Measurements from ENCODE around the gene TRPC3. TPM values are rescaled to one million over a fixed set of nuclear protein-coding genes. Genes with fewer than 3 reads are reported as not detected.

TRPC3 gene
- total and polyA plus RNA-seq, 12 donors, result 0.07 to 2.1 (median 0.13) TPM; not detected in 1

GRCh38 chr4:121851354-121851753, 100.5 kb downstream of the TRPC3 start:
- Histone ChIP-seq H3K4me3 (no peak overlapping the region), H3K27ac (no peak overlapping the region), H3K27me3 (no peaks in the 10 kb centered on the region), H3K36me3 (replicated peaks in 1 of 2) (peaks cover 0 to 12% of the 10 kb centered on the region in 2 donors), H3K4me1 (replicated peaks in 1 of 2) (no peaks in the 10 kb centered on the region), H3K9me3 (replicated peaks in 1 of 3) (no peaks in the 10 kb centered on the region)
- no peak for DNase-seq
- intact Hi-C loops (cut with DNase I), result no loop called here
- TF ChIP-seq CTCF (IDR thresholded peaks at IDR 0.05) (no peak), POLR2A (IDR thresholded peaks at IDR 0.05) (no peak)
- WGBS, 4 donors, result 84 to 100% (median 90%) methylated on average over 1 of the region's 1 CpG

GRCh38 chr4:121846662-121847061, 105.2 kb downstream of the TRPC3 start:
- intact Hi-C loops (cut with DNase I), result no loop called here
- Histone ChIP-seq H3K4me3 (no peak overlapping the region), H3K27ac (no peak overlapping the region), H3K27me3 (no peaks in the 10 kb centered on the region), H3K9me3 (replicated peaks in 1 of 3) (no peaks in the 10 kb centered on the region), H3K36me3 (replicated peaks in 1 of 2) (peaks cover 0 to 32% of the 10 kb centered on the region in 2 donors), H3K4me1 (replicated peaks in 1 of 2) (no peaks in the 10 kb centered on the region)
- 77 to 88% (median 87%) methylated on average over 6 of the region's 6 CpGs for WGBS, 4 donors
- no peak for DNase-seq
- no peak for TF ChIP-seq CTCF (IDR thresholded peaks at IDR 0.05)
- no peak for TF ChIP-seq POLR2A (IDR thresholded peaks at IDR 0.05)

- no peak for TF ChIP-seq CTCF (IDR thresholded peaks at IDR 0.05)
- no peak for TF ChIP-seq POLR2A (IDR thresholded peaks at IDR 0.05)
- WGBS, 4 donors, result 93 to 96% (median 94%) methylated on average over 4 of the region's 4 CpGs
- intact Hi-C loops (cut with DNase I), result no loop called here
- Histone ChIP-seq H3K27me3 (no peaks in the 10 kb centered on the region), H3K4me3 (no peak overlapping the region), H3K9me3 (replicated peaks in 1 of 3) (no peaks in the 10 kb centered on the region), H3K4me1 (replicated peaks in 1 of 2) (no peaks in the 10 kb centered on the region), H3K27ac (no peak overlapping the region), H3K36me3 (replicated peaks in 1 of 2) (peaks cover 0 to 22% of the 10 kb centered on the region in 2 donors)
- DNase-seq, result no peak
Measured at GRCh38 chr4:121842862-121843261, 109.0 kb downstream of the TRPC3 start.

GRCh38 chr4:121838136-121838535, 113.7 kb downstream of the TRPC3 start:
- intact Hi-C loops (cut with DNase I), result no loop called here
- Histone ChIP-seq H3K4me1 (replicated peaks in 1 of 2) (no peaks in the 10 kb centered on the region), H3K4me3 (no peak overlapping the region), H3K27ac (no peak overlapping the region), H3K9me3 (replicated peaks in 1 of 3) (no peaks in the 10 kb centered on the region), H3K27me3 (no peaks in the 10 kb centered on the region), H3K36me3 (replicated peaks in 1 of 2) (peaks cover 0 to 9% of the 10 kb centered on the region in 2 donors)
- no peak for DNase-seq
- no peak for TF ChIP-seq CTCF (IDR thresholded peaks at IDR 0.05)
- TF ChIP-seq POLR2A (IDR thresholded peaks at IDR 0.05), result no peak
